Measurements from ENCODE around the gene MED13L.

MED13L gene

GRCh38 chr12:116080415-116080814, 197.1 kb downstream of the MED13L start:
- H3K4me3 ChIP-seq (ENCODE audit: low read depth, low read length): no peak overlapping the region
- TF ChIP-seq CTCF (IDR thresholded peaks at IDR 0.05; ENCODE audit: low read depth, low read length): no peak

GRCh38 chr12:116078396-116078795, 199.1 kb downstream of the MED13L start:
- H3K9me3 ChIP-seq (ENCODE audit: severe bottlenecking): no peaks in the 10 kb centered on the region
- no peak for TF ChIP-seq CTCF (IDR thresholded peaks at IDR 0.05; ENCODE audit: low read depth, low read length)
- no peak for DNase-seq
- no peak overlapping the region for H3K4me3 ChIP-seq (ENCODE audit: low read depth, low read length)
- no peak overlapping the region for H3K27ac ChIP-seq
- no peaks in the 10 kb centered on the region for H3K36me3 ChIP-seq
- no peaks in the 10 kb centered on the region for H3K27me3 ChIP-seq (ENCODE audit: insufficient read depth, low read depth, severe bottlenecking)

More at GRCh38 chr12:116080415-116080814, 197.1 kb downstream of the MED13L start:
- no peaks in the 10 kb centered on the region for H3K27me3 ChIP-seq (ENCODE audit: insufficient read depth, low read depth, severe bottlenecking)
- DNase-seq: no peak
- H3K27ac ChIP-seq: no peak overlapping the region
- H3K9me3 ChIP-seq (ENCODE audit: severe bottlenecking): no peaks in the 10 kb centered on the region
- no peaks in the 10 kb centered on the region for H3K36me3 ChIP-seq

GRCh38 chr12:116077431-116077830, 200.1 kb downstream of the MED13L start:
- no peak overlapping the region for H3K4me3 ChIP-seq (ENCODE audit: low read depth, low read length)
- TF ChIP-seq CTCF (IDR thresholded peaks at IDR 0.05; ENCODE audit: low read depth, low read length): no peak
- no peak overlapping the region for H3K27ac ChIP-seq
- no peak for DNase-seq
- no peaks in the 10 kb centered on the region for H3K27me3 ChIP-seq (ENCODE audit: insufficient read depth, low read depth, severe bottlenecking)
- H3K9me3 ChIP-seq (ENCODE audit: severe bottlenecking): no peaks in the 10 kb centered on the region
- H3K36me3 ChIP-seq: no peaks in the 10 kb centered on the region

GRCh38 chr12:116076399-116076798, 201.1 kb downstream of the MED13L start:
- TF ChIP-seq CTCF (IDR thresholded peaks at IDR 0.05; ENCODE audit: low read depth, low read length): no peak
- Histone ChIP-seq H3K36me3 (no peaks in the 10 kb centered on the region), H3K27ac (no peak overlapping the region), H3K4me3 (ENCODE audit: low read depth, low read length) (no peak overlapping the region), H3K27me3 (ENCODE audit: insufficient read depth, low read depth, severe bottlenecking) (no peaks in the 10 kb centered on the region), H3K9me3 (ENCODE audit: severe bottlenecking) (no peaks in the 10 kb centered on the region)
- DNase-seq: no peak

- Histone ChIP-seq H3K9me3 (ENCODE audit: severe bottlenecking) (no peaks in the 10 kb centered on the region), H3K27ac (no peak overlapping the region), H3K27me3 (ENCODE audit: insufficient read depth, low read depth, severe bottlenecking) (no peaks in the 10 kb centered on the region), H3K36me3 (no peaks in the 10 kb centered on the region), H3K4me3 (ENCODE audit: low read depth, low read length) (no peak overlapping the region)
- TF ChIP-seq CTCF (IDR thresholded peaks at IDR 0.05; ENCODE audit: low read depth, low read length): no peak
- DNase-seq: no peak
These were observed 202.8 kb downstream of the MED13L start for GRCh38 chr12:116074686-116075085.

GRCh38 chr12:116071555-116072230, 205.8 kb downstream of the MED13L start:
- H3K4me3 ChIP-seq (ENCODE audit: low read depth, low read length): no peak overlapping the region
- DNase-seq: no peak
- no peak for TF ChIP-seq CTCF (IDR thresholded peaks at IDR 0.05; ENCODE audit: low read depth, low read length)
- H3K27ac ChIP-seq: no peak overlapping the region
- H3K36me3 ChIP-seq: no peaks in the 10 kb centered on the region
- no peaks in the 10 kb centered on the region for H3K9me3 ChIP-seq (ENCODE audit: severe bottlenecking)
- no peaks in the 10 kb centered on the region for H3K27me3 ChIP-seq (ENCODE audit: insufficient read depth, low read depth, severe bottlenecking)
